Natural killer cell (primary cell): ENCODE results near the gene ACER3. TPM values are rescaled to one million over a fixed set of nuclear protein-coding genes. Genes with fewer than 3 reads are reported as not detected.
A peak's percentile ranks its signal among the peaks of the same experiment; 100 is the strongest.

Source experiments
- ATAC-seq, 3 donors: fragments of 150-1000 bp in 2 of 3; fragments of 200-7000 bp in 1 of 3; cut with Tn5 transposase; 1 replicate in 1 of 3; 2 replicates in 2 of 3; pipeline ENCODE4 v1.10.0; 2021; ENCODE audit warnings: mild to moderate bottlenecking in 2 of 3, moderate library complexity in 2 of 3
- DNase-seq, 2 donors: peaks; one replicate each; pipeline versions ENCODE4 v3.0.0 to v3.0.0-alpha.2; 2013 to 2021; ENCODE audit warnings: mixed read lengths in 1 of 2
- H3K27ac ChIP-seq: one replicate; pipeline ENCODE4 v1.5.1; 2013; ENCODE audit warnings: mild to moderate bottlenecking, low read length
- H3K27me3 ChIP-seq: one replicate; pipeline ENCODE4 v1.6.1; 2013; ENCODE audit warnings: low read length; ENCODE audit not compliant: control insufficient read depth, insufficient read depth
- H3K36me3 ChIP-seq: one replicate; pipeline ENCODE4 v1.6.1; 2013; ENCODE audit warnings: low read length; ENCODE audit not compliant: control insufficient read depth, insufficient read depth
- H3K4me1 ChIP-seq: one replicate; pipeline ENCODE4 v1.6.1; 2013; ENCODE audit warnings: low read length; ENCODE audit not compliant: control insufficient read depth, insufficient read depth
- H3K4me3 ChIP-seq: one replicate; pipeline ENCODE4 v1.5.1; 2013; ENCODE audit warnings: low read length
- H3K9me3 ChIP-seq: one replicate; pipeline ENCODE4 v1.6.1; 2013; ENCODE audit warnings: low read length; ENCODE audit not compliant: control insufficient read depth, insufficient read depth
- H3K27ac Mint-ChIP-seq, 2 donors: one replicate each; pipeline ENCODE4 v1.8.0; 2022; ENCODE audit warnings: mild to moderate bottlenecking in 2 of 2, mixed read lengths in 2 of 2, moderate library complexity in 1 of 2
- H3K27me3 Mint-ChIP-seq, 2 donors: one replicate each; pipeline ENCODE4 v1.8.0; 2022; ENCODE audit warnings: low read depth in 2 of 2, mixed read lengths in 2 of 2
- H3K36me3 Mint-ChIP-seq: one replicate; pipeline ENCODE4 v1.8.0; 2022; ENCODE audit warnings: mixed read lengths
- H3K4me1 Mint-ChIP-seq, 2 donors: one replicate each; pipeline ENCODE4 v1.8.0; 2022; ENCODE audit warnings: mixed read lengths in 2 of 2
- H3K4me3 Mint-ChIP-seq: one replicate; pipeline ENCODE4 v1.8.0; 2022; ENCODE audit warnings: mild to moderate bottlenecking, moderate library complexity, mixed read lengths
- H3K9me3 Mint-ChIP-seq, 2 donors: one replicate each; pipeline ENCODE4 v1.8.0; 2022; ENCODE audit warnings: mixed read lengths in 2 of 2
- WGBS: methylation state at CpG from one replicate; pipeline ENCODE4 v1.1.7; 2013; ENCODE audit warnings: missing lambda C conversion rate; ENCODE audit not compliant: insufficient coverage; 5-methylcytosine and 5-hydroxymethylcytosine counted together
- intact Hi-C: fragments of 100-400 bp; cut with micrococcal nuclease; formaldehyde crosslinking; loops from one replicate; pipeline ENCODE4 v1.14.2; 2022
- total RNA-seq, 4 donors: library from RNA; stranded (reverse); fragments of 120-200 nt in 1 of 4; gene quantifications; one replicate each; pipeline versions ENCODE4 v1.2.3 to v1.2.4, GENCODE V29; 2013 to 2022
- TF ChIP-seq, protein P1 (sequence below): fragments of 200-600 bp; IDR thresholded peaks from one replicate; pipeline ENCODE4 v1.8.0; 2022; ENCODE audit warnings: antibody characterized with exemption

ACER3 gene
- total RNA-seq, 3 donors from 2014 or later (not counting 1 experiment from before 2014, with no cell fraction given), result 12.1 to 14.8 (median 13.6) TPM

DNA sequence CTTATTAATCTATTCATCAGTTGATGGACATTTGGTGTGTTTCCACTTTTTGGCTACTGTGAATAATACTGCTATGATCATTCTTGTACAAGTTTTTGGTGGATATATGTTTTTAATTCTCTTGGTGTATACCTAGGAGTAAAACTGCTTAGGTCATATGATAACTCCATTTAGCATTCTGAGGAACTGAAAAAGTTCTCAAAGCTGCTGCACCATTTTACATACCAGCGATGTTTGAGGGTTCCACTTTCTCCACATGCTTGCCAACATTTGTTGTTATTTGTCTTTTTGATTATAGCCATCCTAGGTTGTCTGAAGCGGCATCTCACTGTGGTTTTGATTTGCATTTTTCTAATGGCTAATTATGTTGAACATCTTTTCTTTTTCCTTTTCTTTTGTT lies 4.1 kb upstream of the ACER3 start:
- Histone ChIP-seq H3K36me3 (no peaks in the 10 kb centered on the region), H3K4me3 (no peak overlapping the region), H3K27ac (no peak overlapping the region), H3K27me3 (no peaks in the 10 kb centered on the region), H3K9me3 (no peaks in the 10 kb centered on the region), H3K4me1 (peaks cover 14% of the 10 kb centered on the region)
- 80% methylated on average over 2 of the region's 2 CpGs for WGBS
- intact Hi-C loops, result no loop called here
- TF ChIP-seq, protein P1, sequence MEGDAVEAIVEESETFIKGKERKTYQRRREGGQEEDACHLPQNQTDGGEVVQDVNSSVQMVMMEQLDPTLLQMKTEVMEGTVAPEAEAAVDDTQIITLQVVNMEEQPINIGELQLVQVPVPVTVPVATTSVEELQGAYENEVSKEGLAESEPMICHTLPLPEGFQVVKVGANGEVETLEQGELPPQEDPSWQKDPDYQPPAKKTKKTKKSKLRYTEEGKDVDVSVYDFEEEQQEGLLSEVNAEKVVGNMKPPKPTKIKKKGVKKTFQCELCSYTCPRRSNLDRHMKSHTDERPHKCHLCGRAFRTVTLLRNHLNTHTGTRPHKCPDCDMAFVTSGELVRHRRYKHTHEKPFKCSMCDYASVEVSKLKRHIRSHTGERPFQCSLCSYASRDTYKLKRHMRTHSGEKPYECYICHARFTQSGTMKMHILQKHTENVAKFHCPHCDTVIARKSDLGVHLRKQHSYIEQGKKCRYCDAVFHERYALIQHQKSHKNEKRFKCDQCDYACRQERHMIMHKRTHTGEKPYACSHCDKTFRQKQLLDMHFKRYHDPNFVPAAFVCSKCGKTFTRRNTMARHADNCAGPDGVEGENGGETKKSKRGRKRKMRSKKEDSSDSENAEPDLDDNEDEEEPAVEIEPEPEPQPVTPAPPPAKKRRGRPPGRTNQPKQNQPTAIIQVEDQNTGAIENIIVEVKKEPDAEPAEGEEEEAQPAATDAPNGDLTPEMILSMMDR, result no peak
- Mint-ChIP-seq H3K36me3 (no peaks in the 10 kb centered on the region), H3K9me3 (no peaks in the 10 kb centered on the region), H3K27ac (no peak overlapping the region), H3K4me1 (peaks cover 3 to 11% of the 10 kb centered on the region in 2 donors), H3K27me3 (no peaks in the 10 kb centered on the region), H3K4me3 (no peak overlapping the region)
- no peak for ATAC-seq
- DNase-seq, result no peak

DNA sequence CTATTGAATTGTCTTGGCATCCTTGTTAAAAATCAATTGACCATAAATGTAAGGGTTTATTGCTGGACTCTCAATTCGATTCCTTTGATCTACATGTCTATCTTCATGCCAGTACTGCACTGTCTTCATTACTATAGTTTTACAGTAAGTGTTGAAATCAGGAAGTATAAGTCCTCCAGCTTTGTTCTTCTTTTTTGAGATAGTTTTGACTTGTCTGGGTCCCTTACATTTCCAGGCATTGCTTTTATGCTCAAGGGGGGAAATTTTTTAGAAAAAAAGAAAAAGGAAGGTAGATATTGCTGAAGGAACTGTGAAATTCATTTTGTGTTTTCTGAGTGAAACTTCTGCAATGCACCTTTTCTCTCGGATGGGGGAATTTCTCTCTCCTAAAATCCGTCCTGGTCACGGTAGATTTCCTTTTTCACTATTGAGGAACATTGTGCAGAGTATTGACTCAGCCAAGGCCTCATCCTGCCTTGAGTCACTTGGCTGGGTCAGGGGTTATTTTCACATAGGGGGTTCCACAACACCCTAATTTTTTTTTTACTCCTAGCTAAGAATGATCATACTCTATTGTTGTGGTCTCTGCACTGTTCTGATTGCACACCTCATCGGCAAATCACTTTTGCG lies 2.8 kb upstream of the ACER3 start:
- no peak for ATAC-seq

DNA sequence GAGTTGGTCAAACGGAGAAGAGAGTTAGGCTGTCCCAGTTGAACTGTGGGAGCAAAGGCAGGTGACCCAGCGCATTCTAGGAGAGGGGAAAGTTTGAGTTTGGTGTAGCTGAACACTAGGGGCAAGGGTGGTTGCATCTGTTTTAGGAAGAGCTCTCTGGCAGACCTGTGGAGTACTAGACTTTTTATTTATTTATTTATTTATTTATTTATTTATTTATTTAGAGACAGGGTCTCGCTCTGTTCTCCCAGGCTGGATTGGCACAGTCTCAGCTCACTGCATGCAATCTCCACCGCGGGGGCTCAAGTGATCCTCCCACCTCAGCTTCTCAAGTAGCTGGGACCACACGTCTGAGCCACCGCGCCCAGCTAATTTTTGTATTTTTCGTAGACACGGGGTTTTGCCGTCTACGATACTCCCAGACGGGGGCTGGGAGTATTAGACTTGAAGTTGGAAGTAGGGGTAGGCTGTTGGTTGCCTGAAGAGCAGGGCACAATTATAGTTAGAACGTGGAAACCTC lies 950 bp upstream of the ACER3 start:
- no peak overlapping the region for H3K4me3 ChIP-seq

More for the DNA sequence above, 2.8 kb upstream of the ACER3 start:
- peaks cover 9 to 19% of the 10 kb centered on the region in 2 donors for H3K4me1 Mint-ChIP-seq
- Histone ChIP-seq H3K9me3 (no peaks in the 10 kb centered on the region), H3K4me1 (peaks cover 17% of the 10 kb centered on the region), H3K36me3 (no peaks in the 10 kb centered on the region), H3K27me3 (no peaks in the 10 kb centered on the region), H3K4me3 (no peak overlapping the region), H3K27ac (no peak overlapping the region)
- intact Hi-C loops, result no loop called here
- DNase-seq, result no peak
- no peaks in the 10 kb centered on the region for H3K27me3 Mint-ChIP-seq
- WGBS, result 79% methylated on average over 3 of the region's 6 CpGs
- TF ChIP-seq, protein P1, result no peak
- no peaks in the 10 kb centered on the region for H3K9me3 Mint-ChIP-seq
- no peak overlapping the region for H3K4me3 Mint-ChIP-seq
- no peak overlapping the region for H3K27ac Mint-ChIP-seq
- H3K36me3 Mint-ChIP-seq, result no peaks in the 10 kb centered on the region

More for the DNA sequence above, 950 bp upstream of the ACER3 start:
- TF ChIP-seq, protein P1, result no peak
- Histone ChIP-seq H3K36me3 (no peaks in the 10 kb centered on the region), H3K9me3 (no peaks in the 10 kb centered on the region), H3K4me1 (peaks cover 17% of the 10 kb centered on the region), H3K27me3 (no peaks in the 10 kb centered on the region), H3K27ac (no peak overlapping the region)
- peak overlapping the region; percentile 25 to 44 for H3K27ac Mint-ChIP-seq
- H3K4me1 Mint-ChIP-seq, result peaks cover 14 to 30% of the 10 kb centered on the region in 2 donors
- intact Hi-C loops, result no loop called here
- 96% methylated on average over 14 of the region's 14 CpGs for WGBS
- no peaks in the 10 kb centered on the region for H3K36me3 Mint-ChIP-seq
- H3K27me3 Mint-ChIP-seq, result no peaks in the 10 kb centered on the region
- no peak for ATAC-seq
- no peaks in the 10 kb centered on the region for H3K9me3 Mint-ChIP-seq
- H3K4me3 Mint-ChIP-seq, result peak overlapping the region; percentile 75
- DNase-seq, result peak in 1 of 2 donors; percentile 5
